SK-N-MC (cell line): ENCODE data around the gene CGNL1.

Experiments used
- EZH2 ChIP-seq: fragments of 200-600 bp; sonication (generic); IDR thresholded peaks from one replicate; pipeline ENCODE4 v1.6.1; 2017; ENCODE audit warnings: antibody characterized with exemption
- FOXP2 ChIP-seq: optimal IDR thresholded peaks from 2 replicates; pipeline ENCODE3; 2011; ENCODE audit warnings: mild to moderate bottlenecking, moderate library complexity; ENCODE audit not compliant: insufficient read depth; ENCODE audit errors: extremely low read length, control extremely low read depth
- POLR2AphosphoS5 ChIP-seq: IDR thresholded peaks from 2 replicates; pipeline ENCODE4 v1.6.1; 2012; ENCODE audit warnings: mild to moderate bottlenecking, low read depth, low read length, borderline replicate concordance

DNA sequence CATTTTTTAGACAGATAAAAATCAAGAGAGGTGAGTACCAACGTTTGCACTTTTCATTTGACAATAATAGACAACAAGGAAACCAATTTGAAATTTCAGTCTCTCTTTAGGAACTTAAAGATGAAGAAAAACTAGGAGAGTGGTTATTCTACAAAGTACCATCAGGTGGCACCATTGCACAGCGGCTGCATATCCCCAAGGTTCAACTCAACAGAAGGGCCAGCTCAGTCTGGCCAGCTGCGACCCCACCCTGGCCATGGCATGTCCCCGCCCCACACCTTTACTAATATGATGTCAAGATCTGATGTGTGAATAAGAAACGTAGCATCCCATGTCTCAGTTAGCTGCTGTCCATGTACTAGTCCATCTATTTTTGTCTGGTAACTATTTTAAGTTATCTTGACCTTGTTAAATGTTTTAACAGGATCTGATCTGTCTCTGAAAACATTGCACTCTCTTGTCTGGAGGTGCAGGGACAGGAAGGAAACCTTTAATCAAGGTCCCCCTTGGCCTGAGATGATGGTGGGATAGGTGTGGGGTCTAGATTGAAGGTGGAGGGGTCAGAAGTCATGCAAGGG lies 35.5 kb upstream of the CGNL1 start:
- TF ChIP-seq POLR2AphosphoS5 (no peak), EZH2 (no peak), FOXP2 (no peak)
